Smooth muscle cell (in vitro differentiated cells): ENCODE measurements around the gene LTO1. TPM values are rescaled to one million over a fixed set of nuclear protein-coding genes. Genes with fewer than 3 reads are reported as not detected.

Source experiments
- DNase-seq: peaks from one replicate; lab custom pipeline; 2025; ENCODE audit not compliant: unreplicated experiment; lab: John Stamatoyannopoulos, UW
- H2AFZ ChIP-seq: fragments of 200-600 bp; sonication (generic); 2 replicates; pipeline ENCODE4 v1.6.0; 2016; ENCODE audit warnings: antibody characterized with exemption, low read depth, mild to moderate bottlenecking
- H3F3A ChIP-seq: fragments of 200-600 bp; sonication (generic); 2 replicates; pipeline ENCODE4 v1.6.0; 2017; ENCODE audit warnings: antibody characterized with exemption, low read depth
- H3K27ac ChIP-seq: fragments of 200-600 bp; sonication (generic); 2 replicates; pipeline ENCODE4 v1.5.1; 2016; ENCODE audit warnings: low read depth, mild to moderate bottlenecking
- H3K27me3 ChIP-seq: fragments of 200-600 bp; sonication (generic); 2 replicates; pipeline ENCODE4 v1.6.1; 2016; ENCODE audit warnings: low read depth, mild to moderate bottlenecking
- H3K36me3 ChIP-seq: fragments of 200-600 bp; sonication (generic); 2 replicates; pipeline ENCODE4 v1.5.1; 2016; ENCODE audit warnings: low read depth
- H3K4me1 ChIP-seq: fragments of 200-600 bp; sonication (generic); 2 replicates; pipeline ENCODE4 v1.5.1; 2016; ENCODE audit warnings: low read depth
- H3K4me2 ChIP-seq: fragments of 200-600 bp; sonication (generic); 2 replicates; pipeline ENCODE4 v1.6.0; 2016; ENCODE audit warnings: mild to moderate bottlenecking
- H3K4me3 ChIP-seq: fragments of 200-600 bp; sonication (generic); 2 replicates; pipeline ENCODE4 v1.5.1; 2016; ENCODE audit warnings: mild to moderate bottlenecking
- H3K79me2 ChIP-seq: fragments of 200-600 bp; sonication (generic); 2 replicates; pipeline ENCODE4 v1.6.0; 2016; ENCODE audit warnings: low read depth, mild to moderate bottlenecking
- H3K9ac ChIP-seq: fragments of 200-600 bp; sonication (generic); 2 replicates; pipeline ENCODE4 v1.6.0; 2016; ENCODE audit warnings: low read depth
- H3K9me3 ChIP-seq: fragments of 200-600 bp; sonication (generic); replicated peaks from 2 replicates; pipeline ENCODE4 v1.5.1; 2016; ENCODE audit warnings: low read depth
- H4K20me1 ChIP-seq: fragments of 200-600 bp; sonication (generic); 2 replicates; pipeline ENCODE4 v1.6.0; 2016; ENCODE audit warnings: low read depth
- WGBS: methylation state at CpG from one replicate; pipeline ENCODE4 v1.1.7; 2016; ENCODE audit warnings: low lambda C conversion rate; 5-methylcytosine and 5-hydroxymethylcytosine counted together
- polyA plus RNA-seq: library from polyadenylated mRNA; unstranded; fragments of >200 nt; fragmentation: Nextera tagmentation; extraction: Ambion mirVana; gene quantifications from 2 replicates; pipeline ENCODE4 v1.2.1, GENCODE V29; 2016
- total RNA-seq: library from RNA; depleted of rRNA; stranded (reverse); fragments of >200 nt; gene quantifications from 2 replicates; pipeline ENCODE4 v1.2.3, GENCODE V29; 2014
- TF ChIP-seq, protein P1 (sequence below): fragments of 200-600 bp; sonication (generic); IDR thresholded peaks from 2 replicates; pipeline ENCODE4 v1.5.1; 2017; ENCODE audit warnings: borderline replicate concordance, mild to moderate bottlenecking, antibody characterized with exemption; ENCODE audit not compliant: insufficient read depth, poor library complexity, severe bottlenecking

Gene LTO1
- total and polyA plus RNA-seq, 2 experiments from 2014 or later, result 8.0 to 17.3 TPM

DNA sequence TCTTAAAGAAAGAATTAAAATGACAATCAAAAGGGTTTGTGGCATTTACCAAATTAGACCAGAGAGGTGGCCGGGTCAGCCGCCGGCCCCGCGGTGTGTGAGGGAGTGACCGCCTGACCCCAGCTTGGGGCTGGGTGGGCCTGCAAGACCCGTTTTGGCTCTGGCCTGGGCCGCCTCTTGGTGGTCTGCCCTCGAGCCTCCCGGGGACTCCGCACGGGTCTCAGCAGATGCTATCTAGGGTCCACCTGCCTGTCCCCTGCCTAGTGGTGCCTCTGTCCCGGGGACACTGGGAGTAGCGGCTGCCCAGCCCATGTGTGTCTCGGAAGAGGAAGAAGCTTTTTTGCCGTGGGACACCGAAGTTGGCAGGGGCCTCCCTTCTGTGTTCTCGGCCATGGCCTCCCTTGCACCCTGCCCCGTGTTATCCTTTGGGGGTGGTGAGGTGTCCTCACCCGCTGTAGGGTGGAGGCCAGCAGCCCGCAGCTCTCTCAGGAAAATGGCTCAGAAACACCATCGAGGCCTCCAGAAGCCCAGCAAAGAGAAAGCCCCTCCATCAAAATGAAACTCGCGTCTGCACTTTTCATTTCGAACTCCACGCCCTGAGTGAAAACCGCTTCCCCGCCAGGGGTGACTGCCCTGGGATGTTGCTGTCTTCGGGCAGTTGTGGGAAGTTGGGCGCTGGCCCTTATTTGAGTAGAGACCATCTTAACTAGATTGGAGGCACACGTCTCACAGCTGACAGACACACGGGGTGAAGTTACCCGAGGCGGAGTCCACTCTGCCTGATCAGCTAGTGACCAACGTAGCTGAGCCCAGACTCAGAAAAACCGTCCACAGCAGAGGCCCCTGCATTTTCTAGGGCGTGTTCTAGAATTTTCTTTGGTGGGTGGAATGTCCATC lies 26.2 kb downstream of the LTO1 start:
- Histone ChIP-seq H3K4me2 (no peak overlapping the region), H3K27me3 (no peaks in the 10 kb centered on the region), H3K79me2 (peaks cover 54% of the 10 kb centered on the region), H4K20me1 (peaks cover 100% of the 10 kb centered on the region), H3K36me3 (peaks cover 19% of the 10 kb centered on the region), H2AFZ (no peak overlapping the region), H3K4me3 (no peak overlapping the region), H3K9me3 (no peaks in the 10 kb centered on the region), H3K4me1 (peaks cover 15% of the 10 kb centered on the region), H3K9ac (no peak overlapping the region), H3F3A (peaks cover 32% of the 10 kb centered on the region), H3K27ac (no peak overlapping the region)
- WGBS, result 96% methylated on average over 37 of the region's 37 CpGs
- TF ChIP-seq, protein P1, sequence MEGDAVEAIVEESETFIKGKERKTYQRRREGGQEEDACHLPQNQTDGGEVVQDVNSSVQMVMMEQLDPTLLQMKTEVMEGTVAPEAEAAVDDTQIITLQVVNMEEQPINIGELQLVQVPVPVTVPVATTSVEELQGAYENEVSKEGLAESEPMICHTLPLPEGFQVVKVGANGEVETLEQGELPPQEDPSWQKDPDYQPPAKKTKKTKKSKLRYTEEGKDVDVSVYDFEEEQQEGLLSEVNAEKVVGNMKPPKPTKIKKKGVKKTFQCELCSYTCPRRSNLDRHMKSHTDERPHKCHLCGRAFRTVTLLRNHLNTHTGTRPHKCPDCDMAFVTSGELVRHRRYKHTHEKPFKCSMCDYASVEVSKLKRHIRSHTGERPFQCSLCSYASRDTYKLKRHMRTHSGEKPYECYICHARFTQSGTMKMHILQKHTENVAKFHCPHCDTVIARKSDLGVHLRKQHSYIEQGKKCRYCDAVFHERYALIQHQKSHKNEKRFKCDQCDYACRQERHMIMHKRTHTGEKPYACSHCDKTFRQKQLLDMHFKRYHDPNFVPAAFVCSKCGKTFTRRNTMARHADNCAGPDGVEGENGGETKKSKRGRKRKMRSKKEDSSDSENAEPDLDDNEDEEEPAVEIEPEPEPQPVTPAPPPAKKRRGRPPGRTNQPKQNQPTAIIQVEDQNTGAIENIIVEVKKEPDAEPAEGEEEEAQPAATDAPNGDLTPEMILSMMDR, result no peak
- DNase-seq, result no peak

DNA sequence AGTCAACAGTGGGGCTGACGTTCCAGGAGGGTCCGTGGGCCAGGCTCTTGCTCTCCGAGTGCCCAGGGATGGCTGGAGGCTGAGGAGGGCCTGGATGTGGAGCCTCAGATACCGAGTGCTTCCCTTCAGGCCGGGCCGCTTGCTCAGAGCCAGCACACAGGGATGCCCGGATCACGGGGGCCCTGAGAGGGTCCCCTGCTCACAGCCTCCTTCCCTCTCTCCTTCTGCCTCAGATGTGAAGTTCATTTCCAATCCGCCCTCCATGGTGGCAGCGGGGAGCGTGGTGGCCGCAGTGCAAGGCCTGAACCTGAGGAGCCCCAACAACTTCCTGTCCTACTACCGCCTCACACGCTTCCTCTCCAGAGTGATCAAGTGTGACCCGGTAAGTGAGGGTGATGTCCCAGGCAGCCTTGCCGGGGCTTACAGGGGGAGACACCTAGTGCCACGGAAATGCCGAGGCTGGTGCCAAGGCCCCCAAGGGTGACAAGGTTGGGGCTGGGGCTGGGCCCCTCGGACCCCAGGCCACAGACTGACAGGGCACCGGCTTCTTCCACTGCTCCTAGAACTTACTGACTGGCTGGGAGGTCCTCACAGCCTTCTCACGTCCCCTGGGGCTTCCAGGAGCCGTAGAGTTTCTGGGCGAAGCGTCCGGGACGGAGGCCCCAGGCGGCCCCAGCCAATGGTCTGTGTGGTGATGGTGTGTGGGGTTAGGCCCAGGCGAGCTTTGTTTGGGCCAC lies 27.2 kb downstream of the LTO1 start:
- no peak overlapping the region for H3K4me2 ChIP-seq
- no peak overlapping the region for H3K9ac ChIP-seq

DNA sequence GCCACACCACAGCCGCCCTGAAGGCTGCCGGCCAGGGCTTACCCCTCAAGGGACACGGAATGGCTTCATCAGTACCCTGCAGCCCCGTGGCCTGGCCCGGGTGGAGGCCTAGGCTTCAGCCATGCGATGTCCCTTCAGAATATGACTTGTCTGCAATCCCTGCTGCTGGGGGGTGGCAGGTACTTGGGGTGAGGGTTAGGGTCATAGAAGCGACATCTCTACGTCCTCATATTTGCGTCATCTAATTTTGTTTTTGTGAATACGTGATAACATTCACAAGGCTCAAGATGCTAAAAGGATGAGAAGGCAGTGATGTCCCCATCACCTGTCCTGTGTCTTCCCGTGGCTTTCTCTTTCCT lies 27.8 kb downstream of the LTO1 start:
- Histone ChIP-seq H2AFZ (no peak overlapping the region), H3K4me2 (no peak overlapping the region), H4K20me1 (peaks cover 97% of the 10 kb centered on the region), H3K36me3 (peaks cover 14% of the 10 kb centered on the region), H3K4me3 (no peak overlapping the region), H3K79me2 (peaks cover 70% of the 10 kb centered on the region), H3K27me3 (no peaks in the 10 kb centered on the region), H3F3A (peaks cover 36% of the 10 kb centered on the region), H3K4me1 (peaks cover 20% of the 10 kb centered on the region), H3K9ac (no peak overlapping the region), H3K27ac (no peak overlapping the region), H3K9me3 (no peaks in the 10 kb centered on the region)
- DNase-seq, result no peak
- TF ChIP-seq, protein P1, result no peak
- WGBS, result 88% methylated on average over 11 of the region's 11 CpGs

More for the DNA sequence above, 27.2 kb downstream of the LTO1 start:
- Histone ChIP-seq H3K27me3 (no peaks in the 10 kb centered on the region), H3K9me3 (no peaks in the 10 kb centered on the region), H3F3A (peaks cover 36% of the 10 kb centered on the region), H3K79me2 (peaks cover 64% of the 10 kb centered on the region), H3K4me1 (peaks cover 20% of the 10 kb centered on the region), H2AFZ (no peak overlapping the region), H3K36me3 (peaks cover 19% of the 10 kb centered on the region), H3K4me3 (no peak overlapping the region), H4K20me1 (peaks cover 100% of the 10 kb centered on the region), H3K27ac (no peak overlapping the region)
- 95% methylated on average over 28 of the region's 28 CpGs for WGBS
- TF ChIP-seq, protein P1, result no peak
- no peak for DNase-seq
